ENCODE results near the gene CACNA2D1.

CACNA2D1 gene

GRCh38 chr7:82343716-82344115, 99.9 kb downstream of the CACNA2D1 start:
- DNase-seq (ENCODE audit: low spot score), result no peak

- no peak for DNase-seq (ENCODE audit: low spot score)
Measured at GRCh38 chr7:82339958-82340357, 103.6 kb downstream of the CACNA2D1 start.

GRCh38 chr7:82335927-82336326, 107.7 kb downstream of the CACNA2D1 start:
- DNase-seq (ENCODE audit: low spot score), result peak; percentile 78

DNA sequence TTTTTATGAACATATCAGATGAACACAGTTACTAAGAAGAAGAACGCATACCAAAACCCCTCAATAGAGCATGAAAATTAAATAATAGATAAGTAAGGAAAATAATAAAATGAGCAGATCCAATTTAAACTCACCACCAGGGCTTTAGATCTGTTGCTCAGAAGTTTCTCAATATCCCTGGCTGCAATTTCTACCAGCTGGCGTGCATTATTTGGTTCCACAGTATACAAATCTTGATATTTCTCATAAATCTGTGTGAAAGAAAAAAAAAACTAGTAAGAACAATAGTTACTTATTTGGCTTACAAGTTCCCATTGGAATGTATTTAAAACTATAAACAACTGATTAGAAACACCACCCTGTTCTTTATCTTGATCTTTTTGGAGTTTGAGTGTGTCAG, 108.6 kb downstream of the CACNA2D1 start:
- DNase-seq (ENCODE audit: low spot score), result no peak

DNA sequence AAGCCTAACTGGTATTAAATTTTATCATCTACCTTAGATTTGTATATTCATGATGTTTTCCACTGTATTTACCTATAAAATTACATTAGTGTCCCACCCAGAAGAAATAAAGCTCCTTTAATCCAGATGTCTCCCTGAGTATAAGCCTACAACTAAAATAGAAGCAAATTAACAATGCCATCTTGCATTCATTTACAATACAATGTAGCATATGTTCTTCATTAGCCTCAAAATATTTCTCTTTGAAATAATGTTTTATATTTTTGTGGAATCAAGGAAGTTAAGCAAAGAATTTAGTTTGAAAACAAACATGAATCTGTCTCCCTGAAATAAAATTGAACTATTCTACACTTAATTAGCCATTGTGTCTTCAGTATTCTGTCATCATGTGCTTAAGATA, 112.3 kb downstream of the CACNA2D1 start:
- DNase-seq (ENCODE audit: low spot score), result no peak

DNA sequence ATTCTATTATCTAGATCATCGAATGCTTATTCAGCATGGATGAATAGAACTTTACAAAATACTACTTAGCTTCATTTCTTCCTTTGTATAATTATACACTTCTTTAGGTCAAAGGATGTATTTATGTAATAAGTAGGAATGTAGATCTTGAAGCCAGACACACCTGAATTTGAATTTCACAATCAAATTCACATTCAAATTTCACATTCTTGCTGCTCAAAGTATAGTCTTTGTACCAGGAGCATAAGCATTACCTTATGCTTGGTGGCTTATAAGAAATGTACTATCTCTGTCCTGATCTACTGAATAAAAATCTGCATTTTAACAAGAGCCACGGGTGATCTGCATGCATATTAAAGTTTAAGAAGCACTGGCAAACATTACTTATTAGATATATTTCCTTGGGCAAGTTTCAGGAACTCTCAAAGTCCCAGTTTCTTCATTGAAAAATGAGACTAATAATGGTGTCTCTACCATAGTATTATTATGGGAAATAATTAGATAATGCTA, 112.8 kb downstream of the CACNA2D1 start:
- no peak for DNase-seq (ENCODE audit: low spot score)

DNA sequence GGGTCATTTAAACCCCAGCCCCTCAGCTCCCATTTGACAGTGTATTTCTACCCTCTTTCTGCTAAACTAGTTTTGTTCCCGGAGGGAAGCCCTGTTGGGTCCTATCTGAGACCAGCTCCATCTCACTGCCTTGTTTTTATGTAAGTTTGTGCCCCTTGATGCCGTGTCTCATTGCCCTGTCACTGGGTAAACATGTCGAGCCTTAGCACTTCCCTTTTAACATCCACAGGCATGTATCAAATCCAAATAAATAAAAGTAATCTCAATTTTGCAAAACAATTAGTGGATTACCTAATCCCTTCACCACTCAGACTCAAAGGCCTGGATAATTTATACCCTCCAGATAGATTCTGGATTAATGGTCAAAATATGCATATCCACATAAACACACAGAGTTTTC, 115.7 kb downstream of the CACNA2D1 start:
- no peak for DNase-seq (ENCODE audit: low spot score)

DNA sequence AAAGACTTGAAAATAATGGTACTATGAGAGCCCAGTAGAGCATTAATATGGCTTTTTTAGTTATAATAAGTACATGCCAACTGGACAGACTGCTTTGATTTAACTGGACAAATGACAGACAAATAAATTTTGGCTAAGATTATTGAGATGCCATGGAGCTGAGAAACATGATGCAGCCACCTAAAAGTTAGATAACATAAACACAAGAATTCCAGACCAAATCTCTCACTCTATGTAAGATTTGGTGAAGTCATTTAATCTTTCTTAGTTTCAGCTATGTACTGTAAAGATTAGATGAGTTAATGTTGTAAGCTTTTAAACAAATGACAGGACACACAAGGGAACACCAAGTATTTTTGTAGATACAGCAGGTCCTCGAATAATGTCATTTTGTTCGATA, 118.2 kb downstream of the CACNA2D1 start:
- DNase-seq (ENCODE audit: low spot score), result no peak

DNA sequence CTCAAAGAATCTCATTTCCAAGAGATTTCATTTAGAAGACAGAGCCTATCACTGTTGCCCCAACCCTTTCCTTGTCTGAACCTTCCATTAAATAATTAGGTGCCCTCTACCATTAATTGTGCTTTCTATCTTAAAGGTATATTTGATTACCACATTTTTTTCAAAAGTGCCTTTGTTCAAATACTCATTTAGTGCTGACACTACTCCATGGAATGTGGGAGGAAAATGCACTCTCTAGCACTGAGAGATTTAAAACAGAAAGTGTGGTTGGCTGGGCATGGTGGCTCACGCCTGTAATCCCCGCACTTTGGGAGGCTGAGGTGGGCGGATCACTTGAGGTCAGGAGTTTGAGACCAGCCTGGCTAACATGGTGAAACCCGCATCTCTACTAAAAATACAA, 119.8 kb downstream of the CACNA2D1 start:
- DNase-seq (ENCODE audit: low spot score), result no peak

- peak; percentile 78 for DNase-seq (ENCODE audit: low spot score)
Measured at GRCh38 chr7:82319674-82320118, 123.9 kb downstream of the CACNA2D1 start.

GRCh38 chr7:82318786-82319185, 124.8 kb downstream of the CACNA2D1 start:
- no peak for DNase-seq (ENCODE audit: low spot score)

DNA sequence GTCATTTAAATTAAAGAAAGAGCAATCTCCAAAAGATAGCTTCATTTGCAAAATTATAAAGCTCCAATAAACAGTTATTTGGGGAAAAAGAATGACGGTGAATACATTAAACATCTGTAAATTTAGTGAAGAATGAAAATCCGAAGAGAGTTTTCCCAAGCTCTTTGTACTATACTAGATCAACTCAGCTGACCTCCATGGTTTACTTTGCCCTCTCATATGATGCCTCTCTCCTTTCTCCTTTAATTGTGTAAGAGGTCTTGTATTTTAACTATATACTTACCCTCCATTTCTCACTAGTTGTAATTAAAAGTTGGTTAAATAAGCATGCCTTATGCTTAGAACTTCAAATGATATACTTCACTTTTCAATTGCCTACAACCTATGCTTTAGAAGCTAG, 125.8 kb downstream of the CACNA2D1 start:
- DNase-seq (ENCODE audit: low spot score), result no peak

- DNase-seq (ENCODE audit: low spot score), result no peak
Measured at GRCh38 chr7:82317257-82317721, 126.3 kb downstream of the CACNA2D1 start.

DNA sequence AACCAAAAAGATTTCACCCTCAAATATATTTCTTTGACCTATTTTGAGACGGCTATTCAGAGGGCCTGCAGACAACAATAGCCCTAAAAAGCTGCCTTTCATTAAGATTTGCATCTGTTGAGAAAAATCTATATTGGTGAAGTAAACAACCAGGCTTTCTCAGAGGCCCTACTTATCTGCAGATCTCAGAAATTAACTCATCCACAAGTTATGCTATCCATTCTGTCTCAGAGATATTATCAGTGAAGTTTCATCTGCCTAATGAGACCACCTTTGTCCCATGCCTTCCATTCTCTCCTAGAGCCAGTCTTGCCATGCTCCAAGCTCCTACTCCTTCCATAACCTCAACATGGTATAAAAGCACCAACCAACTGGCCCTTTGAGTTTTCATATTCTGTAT, 130.3 kb downstream of the CACNA2D1 start:
- DNase-seq (ENCODE audit: low spot score), result no peak

- no peak for DNase-seq (ENCODE audit: low spot score)
Measured at GRCh38 chr7:82312646-82313045, 130.9 kb downstream of the CACNA2D1 start.

GRCh38 chr7:82305347-82306005, 138.1 kb downstream of the CACNA2D1 start:
- DNase-seq (ENCODE audit: low spot score), result no peak

GRCh38 chr7:82294865-82295264, 148.7 kb downstream of the CACNA2D1 start:
- DNase-seq (ENCODE audit: low spot score), result no peak

- DNase-seq (ENCODE audit: low spot score), result no peak
Measured at GRCh38 chr7:82294382-82294784, 149.2 kb downstream of the CACNA2D1 start.

GRCh38 chr7:82293467-82293866, 150.1 kb downstream of the CACNA2D1 start:
- no peak for DNase-seq (ENCODE audit: low spot score)

GRCh38 chr7:82291931-82292330, 151.6 kb downstream of the CACNA2D1 start:
- DNase-seq (ENCODE audit: low spot score), result peak; percentile 33

GRCh38 chr7:82289889-82290288, 153.7 kb downstream of the CACNA2D1 start:
- DNase-seq (ENCODE audit: low spot score), result no peak

DNA sequence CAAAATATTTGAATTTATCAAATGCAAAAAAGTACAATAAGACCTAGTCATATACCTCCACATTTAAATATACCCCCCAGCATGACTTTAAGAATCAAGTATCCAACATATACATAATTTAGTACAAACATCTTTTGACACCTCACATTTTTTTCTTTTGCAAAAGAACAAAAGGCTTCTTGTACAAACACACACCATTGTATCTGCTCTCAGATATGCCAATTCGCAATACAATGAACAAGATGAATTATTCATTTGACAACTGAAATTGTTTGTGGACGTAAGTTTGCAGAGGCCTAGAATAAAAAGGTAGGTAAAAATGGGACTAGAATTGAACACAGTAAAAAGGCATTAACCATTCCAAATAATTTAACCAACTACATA, 154.4 kb downstream of the CACNA2D1 start:
- no peak for DNase-seq (ENCODE audit: low spot score)

GRCh38 chr7:82286798-82287140, 156.8 kb downstream of the CACNA2D1 start:
- DNase-seq (ENCODE audit: low spot score), result no peak

- no peak for DNase-seq (ENCODE audit: low spot score)
Measured at GRCh38 chr7:82286096-82286797, 157.3 kb downstream of the CACNA2D1 start.
